NCI-H524 treated with DMSO at 0.1 percent for 48 hours (cell line): ENCODE data around the gene GAS2.

Source experiments
- DNase-seq: peaks from one replicate; lab custom pipeline; 2025; lab: John Stamatoyannopoulos, UW

The GAS2 gene

DNA sequence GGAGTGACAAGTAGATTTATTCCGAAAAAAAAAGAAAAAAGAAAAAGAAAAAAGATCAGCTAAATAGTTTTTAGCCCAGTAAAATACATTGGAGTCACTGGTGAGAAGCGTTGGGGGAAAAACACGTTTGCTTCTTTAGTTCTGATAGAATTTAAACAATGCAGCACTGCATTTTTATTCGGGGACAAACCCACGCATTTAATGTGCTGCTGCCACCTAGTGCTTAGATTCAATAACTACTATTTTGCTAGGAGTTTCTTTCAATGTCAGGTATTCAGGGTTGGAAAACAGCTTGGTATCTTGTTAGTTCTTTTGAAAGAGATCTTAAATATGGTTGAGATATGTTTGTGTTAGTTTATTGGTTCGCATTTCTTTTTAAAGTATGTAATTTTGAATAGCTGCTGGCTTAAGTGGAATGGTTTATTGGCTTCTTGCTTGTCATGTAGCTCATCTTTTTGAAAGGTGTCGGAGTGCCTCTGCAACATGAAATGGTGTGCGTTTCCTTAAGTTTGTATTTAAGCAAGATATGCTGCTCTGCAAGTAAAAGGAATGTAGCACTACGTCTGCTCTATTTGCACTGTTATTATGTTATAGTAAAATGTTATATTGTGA is 121.2 kb downstream of the GAS2 start:
- no peak for DNase-seq

DNA sequence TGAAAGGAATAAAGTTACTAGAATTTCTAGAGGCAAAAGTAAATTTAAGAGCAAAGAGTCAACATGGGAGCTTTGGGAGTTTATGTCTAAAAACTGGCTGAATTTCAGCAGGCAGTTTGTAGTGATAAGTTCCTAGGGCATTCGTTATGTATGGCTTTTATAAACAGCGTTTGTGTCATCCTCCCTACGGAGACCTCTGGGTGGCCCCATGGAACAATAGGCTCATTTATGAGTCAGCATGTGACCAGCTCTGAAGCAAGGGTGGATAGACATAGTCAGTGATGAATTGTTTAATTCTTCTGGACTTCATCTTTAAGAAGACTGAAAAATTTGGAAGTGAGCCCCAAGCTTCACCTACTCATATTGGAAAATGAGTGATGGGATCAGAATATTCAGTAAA is 126.1 kb downstream of the GAS2 start:
- no peak for DNase-seq

DNA sequence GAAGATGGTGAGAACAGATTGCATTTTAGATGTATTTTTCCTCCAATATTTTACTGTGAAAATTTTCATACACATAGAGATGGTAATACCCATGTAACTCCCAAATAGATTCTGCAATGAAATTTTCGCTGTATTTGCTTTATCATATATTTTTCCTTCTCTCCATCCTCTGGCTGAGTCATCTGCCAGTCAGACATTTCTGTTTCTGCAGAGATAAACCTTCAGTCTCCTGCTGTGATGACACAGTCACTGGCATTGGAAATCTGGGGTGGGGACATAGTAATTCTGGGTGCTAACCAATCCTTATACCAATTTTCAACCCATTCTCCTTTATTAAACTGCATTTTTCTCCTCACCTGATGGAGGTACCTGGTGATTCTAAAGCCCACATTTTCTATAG is 129.5 kb downstream of the GAS2 start:
- DNase-seq: no peak

DNA sequence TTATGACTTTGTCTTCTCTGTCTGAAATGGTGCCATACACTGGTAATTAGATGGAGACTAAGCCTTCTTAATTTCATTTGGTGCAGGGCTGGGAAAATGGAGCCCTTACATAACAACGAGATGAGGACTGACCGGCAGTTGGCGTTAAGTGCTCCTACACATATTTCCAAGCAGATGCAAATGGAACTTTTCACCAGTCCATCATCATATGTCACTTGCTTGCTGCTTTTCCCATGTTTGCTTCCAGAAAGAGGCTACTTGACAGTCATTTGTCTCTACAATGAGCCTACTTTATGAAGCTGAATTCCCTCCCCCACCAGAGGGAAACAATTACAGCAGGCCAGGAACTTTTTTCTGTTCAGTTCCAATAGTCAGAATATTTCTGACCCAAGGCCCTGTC is 130.6 kb downstream of the GAS2 start:
- DNase-seq: peak; percentile 68

DNA sequence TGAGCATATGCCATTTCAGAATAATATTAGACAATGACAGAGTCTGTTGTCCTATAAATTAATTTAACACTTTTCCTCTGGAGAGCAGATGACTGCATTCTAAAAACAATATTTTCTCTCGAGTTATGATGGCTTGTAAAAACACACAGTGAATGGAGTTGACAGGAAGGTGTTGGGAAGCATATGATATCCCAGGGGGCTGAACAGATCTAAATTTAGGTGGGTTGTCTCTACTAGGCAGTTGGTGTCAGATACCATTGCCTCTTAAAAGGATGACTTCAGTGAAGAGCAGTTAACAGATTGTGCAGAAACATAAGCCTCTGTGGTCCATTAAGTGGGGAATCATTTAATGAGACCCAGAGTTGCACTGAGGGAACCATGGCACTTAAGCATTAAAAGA is 132.5 kb downstream of the GAS2 start:
- DNase-seq: peak; percentile 90

DNA sequence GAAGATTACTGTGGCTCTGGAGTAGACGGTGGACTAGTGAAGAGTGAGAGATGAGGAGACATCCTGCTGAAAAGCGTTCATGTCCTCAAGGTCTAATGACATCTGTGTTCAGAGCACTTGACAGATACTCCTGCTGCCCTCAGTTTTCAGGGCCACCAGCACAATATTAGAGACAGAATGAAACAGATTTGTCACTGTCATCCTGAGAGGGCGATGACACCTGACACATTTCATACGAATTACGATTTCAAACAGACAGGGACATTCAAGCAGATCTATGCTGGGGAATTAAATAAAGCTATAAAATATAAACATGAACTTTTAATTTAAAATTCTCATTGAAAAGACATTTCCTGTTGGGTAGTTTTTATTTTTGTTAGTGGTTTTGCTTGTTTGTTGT is 134.1 kb downstream of the GAS2 start:
- DNase-seq: peak; percentile 96

DNA sequence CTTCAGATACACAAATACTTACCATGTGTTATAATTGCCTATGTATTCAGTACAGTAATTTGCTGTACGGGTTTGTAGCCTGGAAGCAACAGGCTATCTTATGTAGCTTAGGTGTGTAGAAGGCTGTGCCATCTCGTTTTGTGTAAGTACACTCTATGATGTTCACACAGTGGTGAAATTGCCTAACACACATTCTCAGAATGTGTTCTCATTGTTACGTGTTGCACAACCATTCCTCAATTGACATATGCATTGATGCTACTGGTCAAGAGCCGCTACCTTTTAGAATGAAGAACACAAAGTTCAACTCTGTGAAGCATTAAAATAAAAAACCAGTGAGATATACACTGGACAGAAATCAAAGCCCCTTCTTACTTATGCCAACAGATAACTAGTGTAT is 136.4 kb downstream of the GAS2 start:
- DNase-seq: no peak

DNA sequence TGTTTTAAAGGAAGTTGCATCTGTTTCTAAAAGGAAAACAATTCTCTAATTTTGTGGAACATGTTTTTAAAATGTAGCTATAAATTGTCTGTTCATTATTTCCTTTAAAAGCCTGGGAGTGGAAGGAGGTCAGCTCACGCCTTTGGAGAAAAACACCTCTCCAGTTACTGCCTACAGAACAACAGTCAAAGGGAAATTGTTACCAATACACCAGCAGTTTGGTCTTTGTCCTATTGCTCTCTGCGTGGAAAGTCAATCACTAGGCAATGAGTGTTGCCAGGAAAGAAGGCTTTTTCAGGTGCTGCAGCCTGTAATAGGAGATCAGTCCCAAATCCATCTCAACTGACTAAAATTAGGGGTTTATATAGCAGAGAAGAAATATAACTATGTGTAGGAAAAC is 141.0 kb downstream of the GAS2 start:
- DNase-seq: no peak

DNA sequence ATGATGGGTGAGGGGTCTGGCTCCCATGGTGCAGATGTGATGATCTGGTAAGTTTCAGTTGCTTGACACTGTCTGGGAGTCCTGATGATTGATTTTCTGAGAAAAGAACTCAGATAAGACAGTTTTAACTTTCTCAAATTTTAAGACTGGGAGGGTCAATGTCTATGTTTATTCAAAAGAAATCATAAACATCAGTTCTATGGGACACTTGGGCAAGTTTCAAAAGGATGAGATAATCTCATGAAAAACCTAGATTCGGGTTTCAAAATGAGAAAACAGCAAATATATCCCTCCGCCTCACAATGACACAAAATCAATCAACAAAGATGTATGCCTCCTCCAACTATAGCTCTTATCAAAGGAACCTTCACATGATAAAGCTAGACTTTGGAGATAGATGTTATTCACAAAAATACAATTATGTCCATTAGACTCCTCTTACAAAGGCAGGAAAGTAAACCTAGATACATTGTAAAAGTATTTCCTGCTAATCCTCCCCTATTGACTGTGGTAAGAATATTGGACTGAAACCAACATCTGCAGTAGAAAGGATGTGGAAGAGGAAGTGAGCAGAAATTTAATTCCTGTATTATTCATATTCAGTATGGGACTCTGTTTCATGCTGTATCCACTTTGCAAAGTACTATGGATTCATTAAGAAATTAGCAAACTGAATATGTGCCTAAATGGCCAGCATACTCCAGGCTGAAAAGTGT is 141.6 kb downstream of the GAS2 start:
- DNase-seq: no peak

DNA sequence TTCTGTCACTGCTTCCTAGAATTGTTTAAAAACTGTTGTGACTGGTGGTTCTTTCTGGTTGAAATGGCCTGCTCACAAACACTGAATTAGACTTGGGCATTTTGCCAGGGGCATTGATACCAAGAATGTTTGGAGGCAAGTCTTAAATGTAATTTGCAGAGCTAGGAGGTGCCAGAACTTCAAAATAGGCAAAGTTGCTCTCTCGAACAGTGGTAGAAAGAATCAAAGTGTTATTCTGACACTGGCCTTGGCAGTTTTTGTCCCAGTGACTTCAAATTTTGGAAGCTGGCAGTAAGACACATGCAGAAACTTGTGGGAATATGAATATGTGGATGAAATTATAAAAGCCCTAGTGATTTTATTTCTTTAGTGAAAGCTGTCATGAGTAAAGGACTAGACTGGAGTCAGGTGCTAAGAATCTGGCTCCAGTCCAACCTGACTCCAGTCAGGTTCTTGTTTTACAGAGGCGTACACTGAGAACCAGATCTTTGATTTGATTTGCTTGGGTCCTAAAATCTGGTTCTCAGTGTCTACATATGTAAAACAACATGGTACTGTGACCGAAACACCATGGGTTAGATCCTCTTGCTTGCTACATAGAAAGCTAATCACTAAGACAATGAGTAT is 142.3 kb downstream of the GAS2 start:
- no peak for DNase-seq

DNA sequence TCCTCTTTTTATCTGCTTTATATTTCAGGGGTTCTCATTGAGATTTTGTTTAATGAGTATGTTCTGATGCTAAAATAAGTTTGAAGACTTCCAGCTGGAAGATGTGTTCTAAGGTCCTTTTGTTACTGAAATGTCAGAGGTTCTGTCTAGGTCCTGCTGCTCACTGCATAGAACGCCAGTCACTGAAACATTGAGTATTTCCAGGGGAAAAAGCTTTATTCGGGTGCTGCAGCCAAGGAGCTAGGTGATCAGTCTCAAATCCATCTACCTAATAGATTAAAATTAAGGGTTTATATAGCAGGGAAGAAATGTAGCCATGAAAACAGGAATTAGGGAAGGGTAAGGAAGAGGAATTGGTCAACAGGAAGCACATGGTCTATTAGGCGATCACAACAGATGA is 143.5 kb downstream of the GAS2 start:
- DNase-seq: no peak

DNA sequence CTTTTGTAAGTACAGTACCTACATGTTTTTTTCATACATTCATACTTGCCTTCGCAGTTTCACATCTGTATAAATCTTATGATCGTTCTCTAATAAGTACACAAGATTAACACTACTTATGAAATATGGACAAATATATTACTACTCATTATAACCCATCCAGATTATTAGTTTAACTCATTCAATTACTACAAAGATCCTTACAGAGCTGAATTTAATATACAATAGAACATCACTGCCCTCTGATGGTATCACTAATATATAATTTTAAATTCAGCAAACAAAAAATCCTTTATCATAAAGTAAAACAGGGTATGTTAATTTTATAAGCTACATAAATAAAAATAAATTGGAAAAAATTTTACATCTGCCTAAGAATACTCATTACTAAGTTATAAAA is 155.8 kb downstream of the GAS2 start:
- DNase-seq: no peak

DNA sequence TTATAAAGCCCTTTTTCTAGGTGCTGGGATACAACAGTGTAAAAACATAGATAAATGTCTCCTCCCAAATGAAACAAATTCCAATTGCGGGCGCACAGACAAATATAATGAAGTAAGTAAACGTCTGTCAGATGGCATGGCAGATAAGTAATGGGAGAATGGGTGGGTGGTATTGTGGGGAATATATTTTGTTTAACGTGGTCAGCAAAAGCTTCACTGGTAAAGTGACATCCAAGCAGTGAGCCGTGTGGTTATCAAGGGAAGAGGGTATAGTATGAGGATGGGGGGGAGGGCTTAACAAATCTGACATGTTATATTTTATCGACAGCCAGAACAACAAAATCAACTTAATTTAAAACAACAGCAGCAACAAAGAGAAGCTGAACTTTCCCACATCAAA is 162.0 kb downstream of the GAS2 start:
- DNase-seq: no peak

DNA sequence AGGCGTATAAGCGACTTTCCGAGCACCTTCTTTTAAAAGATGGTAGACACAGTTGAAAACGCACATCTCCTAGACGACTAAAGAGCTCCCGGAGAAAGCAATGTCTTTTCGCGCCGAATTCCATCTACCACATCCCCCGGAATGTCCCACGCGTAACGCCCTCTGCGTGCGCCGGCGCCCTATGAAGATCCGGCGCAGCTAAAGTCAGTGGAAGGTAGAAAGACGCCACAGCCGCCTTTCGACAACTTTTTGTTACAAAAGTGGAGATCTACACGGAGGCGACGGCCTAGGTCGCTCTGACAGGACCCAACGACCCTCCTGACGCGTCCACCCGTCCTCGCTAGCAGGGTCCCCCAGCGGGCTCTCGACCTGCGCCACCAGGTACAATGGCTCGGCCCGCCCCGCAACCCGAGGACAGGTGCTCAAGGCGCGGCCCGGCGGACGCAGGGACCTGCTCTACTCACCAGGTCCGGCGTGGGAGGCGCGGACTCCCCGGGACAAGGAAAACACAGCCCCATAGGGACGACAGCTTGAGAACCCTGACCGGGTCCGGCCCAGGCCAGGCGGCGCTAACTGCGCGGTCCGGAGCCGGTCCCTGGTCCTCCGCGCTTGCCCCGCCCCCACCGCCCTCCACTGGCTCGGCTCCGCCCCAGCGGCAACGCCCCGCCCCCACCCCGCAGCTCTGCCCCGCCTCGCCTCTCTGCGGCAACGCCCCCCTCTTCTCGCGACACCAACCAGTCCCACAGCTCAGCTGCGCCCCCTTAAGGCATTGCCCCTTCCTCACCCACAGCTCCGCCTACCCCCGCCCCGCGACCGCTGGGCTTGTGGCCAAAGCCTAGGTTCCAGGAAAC is 163.0 kb downstream of the GAS2 start, which contains the start of gene SVIP:
Gene SVIP (minus strand): TSS at position 571 of the 851 bp plus-strand sequence. CDS start 53 bp downstream, at position 518.
- DNase-seq: peak; percentile 71

DNA sequence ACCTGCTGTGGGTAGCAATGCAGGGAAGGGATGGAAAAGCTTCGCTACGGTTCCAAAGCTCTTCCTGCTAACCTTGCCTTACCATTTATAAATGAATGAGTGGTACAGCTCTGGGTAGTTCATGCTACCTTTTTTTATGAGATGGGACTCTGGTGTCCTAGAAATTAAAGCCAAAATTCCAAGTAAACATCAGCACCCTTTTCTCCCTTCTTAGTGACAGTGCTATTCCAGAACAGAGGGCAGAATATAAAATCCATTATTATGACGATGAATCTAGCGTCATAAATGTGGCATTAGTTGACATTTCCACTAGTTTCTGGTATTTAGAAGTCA is 163.6 kb downstream of the GAS2 start:
- DNase-seq: no peak

DNA sequence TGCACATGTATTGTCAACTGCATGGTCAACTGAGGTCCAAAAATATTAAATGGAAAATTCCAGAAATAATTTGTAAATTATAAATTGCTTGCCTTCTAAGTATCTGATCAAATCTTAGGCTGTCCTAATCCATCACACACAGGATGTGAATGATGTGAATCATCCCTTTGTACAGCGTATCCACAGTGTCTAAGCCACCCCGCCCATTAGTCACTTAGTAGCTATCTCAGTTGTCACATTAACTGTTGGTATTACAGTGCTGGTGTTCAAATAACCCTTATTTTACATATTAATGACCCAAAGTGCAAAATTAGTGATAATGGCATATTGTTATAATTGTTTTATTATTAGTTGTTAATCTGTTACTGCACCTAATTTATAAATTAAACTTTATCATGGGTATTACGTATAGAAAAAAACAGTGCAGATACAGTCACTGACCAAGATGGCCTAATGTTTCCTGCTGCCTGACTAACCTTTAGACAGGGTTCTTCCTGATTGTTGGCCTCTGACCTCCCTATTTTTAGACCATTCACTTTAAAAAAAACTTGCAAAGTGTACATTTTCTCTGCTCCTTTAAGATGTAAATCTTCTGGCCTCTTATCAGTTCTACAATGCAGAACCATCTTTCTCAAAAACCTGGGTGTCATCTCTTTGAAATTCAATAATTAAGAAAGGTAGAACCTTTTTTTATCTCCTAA is 166.1 kb downstream of the GAS2 start:
- no peak for DNase-seq

DNA sequence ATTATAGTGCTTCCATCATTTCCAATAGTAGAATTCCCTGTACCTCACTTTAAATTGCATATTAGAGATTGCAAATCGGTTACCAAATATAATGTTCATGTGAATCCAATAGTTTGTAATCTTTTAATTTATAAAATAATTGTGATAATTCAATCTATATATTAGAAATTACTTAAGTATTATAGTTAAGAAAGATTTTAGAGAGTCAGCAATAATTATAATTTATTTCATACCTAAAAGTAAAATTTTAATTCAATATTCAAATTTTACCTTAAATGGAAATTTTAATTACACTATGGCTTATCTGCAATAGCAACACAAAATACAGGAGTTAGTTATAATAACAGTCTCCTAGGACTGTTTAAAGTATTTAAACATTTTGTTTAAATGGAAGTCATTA is 180.3 kb downstream of the GAS2 start:
- no peak for DNase-seq

DNA sequence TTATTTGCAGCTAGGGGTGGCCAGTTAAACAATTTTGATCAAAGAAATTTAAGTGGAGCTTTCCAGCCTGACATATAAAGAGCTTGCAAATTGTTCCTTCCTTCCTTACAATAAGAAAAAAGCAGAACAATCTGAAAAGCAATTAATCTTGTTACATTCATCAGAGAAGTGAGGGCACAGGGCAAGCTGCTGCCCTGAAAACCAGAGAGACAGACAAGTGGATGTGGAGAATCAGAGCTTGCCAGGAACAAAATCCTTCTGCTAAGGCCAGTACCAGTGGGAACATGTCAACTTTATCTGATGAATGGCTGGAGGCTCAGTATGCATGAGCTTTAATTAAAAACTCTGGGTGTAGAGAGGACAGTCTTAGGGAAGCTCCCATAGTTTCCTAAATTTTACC is 185.1 kb downstream of the GAS2 start:
- no peak for DNase-seq

DNA sequence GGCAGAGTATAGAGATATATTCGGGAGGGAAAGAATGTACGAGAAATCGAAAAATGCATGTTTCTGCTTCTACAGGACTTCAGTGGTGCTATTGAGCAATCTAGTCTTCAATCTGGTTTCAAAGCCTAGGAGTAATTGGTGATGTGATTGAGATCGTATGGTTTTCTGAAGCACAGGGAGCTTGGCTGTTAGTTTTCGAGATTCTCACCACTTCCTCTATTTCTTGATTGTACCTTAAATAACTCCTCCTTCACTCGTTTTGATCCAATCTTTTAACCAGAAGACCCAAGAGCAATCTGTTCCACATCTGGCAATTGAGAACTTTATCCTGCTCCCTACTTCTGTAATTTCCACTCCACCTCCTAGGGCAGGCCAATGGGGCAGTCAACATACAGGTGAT is 193.3 kb downstream of the GAS2 start:
- no peak for DNase-seq

DNA sequence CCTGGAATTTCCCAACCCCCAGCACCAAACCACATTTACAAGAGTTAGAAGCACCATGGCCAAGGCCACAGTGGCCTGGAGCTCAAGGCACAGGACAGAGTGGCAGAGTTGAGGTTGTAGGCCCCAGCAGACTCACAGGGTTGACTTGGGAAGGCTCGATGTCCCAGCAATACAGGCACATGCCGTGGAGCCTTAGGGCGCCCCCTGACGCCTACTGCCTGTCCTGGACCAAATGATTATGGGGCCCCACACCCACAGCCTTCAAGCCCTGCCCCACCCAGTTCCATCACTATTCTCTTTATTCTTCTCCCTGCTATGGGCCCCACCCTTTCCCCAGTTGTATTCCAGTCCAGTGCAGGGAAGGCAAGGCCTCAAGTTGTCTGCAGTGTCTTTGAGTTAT is 193.8 kb downstream of the GAS2 start, which contains the start of gene CCDC179:
Gene CCDC179 (minus strand): TSS at position 234 of the 400 bp plus-strand sequence. CDS start 53 bp downstream, at position 181.
- DNase-seq: no peak
